HG03066 (cell line): ENCODE data around the gene SBK3.

Experiments
- ATAC-seq: cut with Tn5 transposase; IDR thresholded peaks from one replicate; pipeline ENCODE4 v1.9.1; 2021; ENCODE audit warnings: low read depth; ENCODE audit not compliant: unreplicated experiment

SBK3 gene

GRCh38 chr19:55493052-55493644, 52.2 kb downstream of the SBK3 start:
- no peak for ATAC-seq

DNA sequence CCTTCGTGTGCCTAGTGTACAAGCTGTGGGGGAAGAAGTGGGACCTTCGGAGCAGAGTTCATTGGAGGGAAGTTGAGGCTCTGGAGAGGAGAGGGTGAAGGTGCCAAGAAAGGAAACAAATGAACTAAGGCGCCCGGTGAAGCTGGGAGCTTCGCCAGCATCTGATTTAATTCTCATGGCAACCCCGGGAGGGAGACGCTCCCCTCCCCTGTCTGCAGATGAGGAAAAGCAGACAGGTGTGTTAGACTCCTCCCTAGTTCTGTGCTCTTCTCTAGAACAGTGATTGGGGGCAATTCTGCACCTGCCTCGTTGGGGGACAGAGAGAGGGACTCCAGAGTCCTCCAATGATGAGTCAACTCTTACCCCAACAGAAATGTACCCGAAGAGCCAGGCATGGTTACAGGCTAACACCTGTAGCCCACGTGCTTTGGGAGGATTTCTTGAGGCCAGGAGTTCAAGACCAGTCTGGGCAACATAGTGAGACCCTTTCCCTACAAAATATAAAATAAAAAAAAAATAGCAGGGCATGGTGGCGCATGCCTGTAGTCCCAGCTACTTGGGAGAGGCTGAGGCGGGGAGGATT, 52.9 kb downstream of the SBK3 start:
- ATAC-seq: no peak

DNA sequence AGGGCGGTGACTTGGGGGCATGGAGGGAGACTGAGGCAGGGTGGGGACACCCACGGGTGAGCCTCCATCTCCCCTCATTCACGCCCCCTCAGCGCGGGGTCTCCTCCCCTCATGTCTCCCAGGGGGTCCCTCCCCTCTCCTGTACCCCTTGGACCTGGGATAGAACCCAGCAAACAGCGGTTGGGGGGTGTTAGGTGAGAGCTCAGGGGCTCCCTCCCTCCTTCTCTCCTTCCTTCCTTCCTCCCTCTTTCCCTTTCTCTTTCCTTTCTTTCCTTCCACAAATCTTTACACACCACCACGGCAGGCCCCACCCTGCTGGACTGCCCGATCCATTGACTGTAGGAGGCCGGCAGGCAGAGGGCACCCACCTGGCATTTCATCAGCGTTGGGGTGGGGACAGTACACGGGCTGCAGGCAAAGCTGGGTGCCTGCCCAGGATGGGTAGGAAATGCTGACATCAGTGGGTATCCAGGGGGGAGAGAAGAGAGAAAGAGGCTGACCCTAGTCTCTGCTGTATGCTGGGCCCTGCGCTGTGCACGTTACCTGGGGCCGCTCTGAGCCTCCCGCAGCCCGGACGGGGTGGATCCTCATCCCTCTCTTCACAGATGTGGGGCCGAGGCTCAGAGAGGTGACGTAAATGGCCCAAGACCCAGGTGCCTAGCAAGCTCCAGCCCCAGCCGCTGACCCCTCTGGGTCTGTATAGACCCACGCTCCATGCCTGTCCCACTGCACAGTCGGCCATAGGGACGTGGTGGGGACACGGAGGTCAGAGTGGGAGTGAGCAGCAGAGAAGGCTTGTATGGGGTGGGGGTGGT, 53.6 kb downstream of the SBK3 start:
- ATAC-seq: no peak
